Immature natural killer cell (primary cell): ENCODE results near the gene ZBTB44. TPM values are rescaled to one million over a fixed set of nuclear protein-coding genes. Genes with fewer than 3 reads are reported as not detected.

Source experiments
- DNase-seq, 3 donors: peaks; one replicate each; pipeline ENCODE4 v3.0.0; 2022; ENCODE audit warnings: mixed read lengths in 1 of 3
- H3K27ac Mint-ChIP-seq, 6 donors: one replicate each; pipeline ENCODE4 v1.8.0; 2020; ENCODE audit warnings: mixed read lengths in 6 of 6, mild to moderate bottlenecking in 5 of 6, inconsistent platforms in 4 of 6, moderate library complexity in 3 of 6
- H3K27me3 Mint-ChIP-seq, 3 donors: one replicate each; pipeline ENCODE4 v1.8.0; 2020 to 2021; ENCODE audit warnings: low read depth in 3 of 3, mild to moderate bottlenecking in 3 of 3, mixed read lengths in 3 of 3, moderate library complexity in 3 of 3, inconsistent platforms in 1 of 3
- H3K36me3 Mint-ChIP-seq, 3 donors: one replicate each; pipeline ENCODE4 v1.8.0; 2020; ENCODE audit warnings: mixed read lengths in 3 of 3, inconsistent platforms in 2 of 3, mild to moderate bottlenecking in 2 of 3
- H3K4me1 Mint-ChIP-seq, 2 donors: one replicate each; pipeline ENCODE4 v1.8.0; 2020; ENCODE audit warnings: inconsistent platforms in 2 of 2, mild to moderate bottlenecking in 2 of 2, mixed read lengths in 2 of 2, moderate library complexity in 1 of 2
- H3K4me3 Mint-ChIP-seq, 5 donors: one replicate each; pipeline ENCODE4 v1.8.0; 2020; ENCODE audit warnings: mild to moderate bottlenecking in 5 of 5, mixed read lengths in 5 of 5, inconsistent platforms in 3 of 5, moderate library complexity in 3 of 5
- H3K9me3 Mint-ChIP-seq, 6 donors: one replicate each; pipeline ENCODE4 v1.8.0; 2020; ENCODE audit warnings: mild to moderate bottlenecking in 6 of 6, mixed read lengths in 6 of 6, inconsistent platforms in 4 of 6, moderate library complexity in 3 of 6
- polyA plus RNA-seq, 3 donors: library from polyadenylated mRNA; unstranded; fragments of 300-500 nt; fragmentation: Illumina TruSeq; gene quantifications; one replicate each; pipeline ENCODE4 v1.2.3, GENCODE V29; 2021

Gene ZBTB44
- polyA plus RNA-seq, 3 donors from 2014 or later, result 10.4 to 14.0 (median 10.7) TPM

DNA sequence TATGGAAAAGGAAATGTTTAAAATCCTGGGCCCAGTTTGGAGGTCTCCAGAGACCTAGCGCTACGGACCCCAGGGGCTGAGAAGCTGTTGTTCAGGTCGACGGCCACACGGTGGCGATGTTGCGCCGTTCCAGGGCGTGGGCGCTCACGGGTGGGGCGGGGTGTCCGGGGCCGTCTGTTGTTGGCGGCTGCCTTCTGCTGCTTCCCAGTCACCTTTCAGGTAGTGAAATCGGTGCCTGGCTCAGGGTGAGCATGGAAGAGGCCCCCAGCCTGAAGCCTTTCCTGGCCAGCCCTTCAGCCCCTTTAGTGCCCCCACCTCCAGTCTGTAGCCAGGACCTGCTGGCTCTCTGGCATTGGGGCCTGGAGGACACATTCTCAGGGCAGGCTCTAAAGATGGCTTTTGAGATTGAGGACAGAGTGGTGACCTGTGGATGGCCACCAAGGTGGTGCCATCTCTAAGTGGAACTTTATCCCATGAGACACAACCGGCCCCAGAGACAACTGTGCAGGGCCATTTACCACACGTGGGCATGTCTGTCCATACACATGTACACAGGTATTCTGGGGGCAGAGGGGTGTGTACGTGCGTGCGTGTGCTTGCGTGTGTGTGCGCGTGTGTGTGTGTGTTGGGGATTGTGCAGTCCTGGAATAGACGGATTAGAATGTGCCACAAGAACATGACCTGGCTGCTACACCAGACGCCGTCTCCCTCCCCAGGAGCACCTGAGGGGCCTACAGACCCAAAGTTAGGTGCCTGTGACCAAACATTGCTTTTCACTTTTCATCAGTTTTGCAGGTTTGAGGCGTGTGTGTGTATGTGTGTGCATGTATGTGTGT lies 101.4 kb downstream of the ZBTB44 start:
- DNase-seq, result peak; percentile 66 to 73 (median 67)
- H3K36me3 Mint-ChIP-seq, result no peaks in the 10 kb centered on the region
- H3K27ac Mint-ChIP-seq, result no peak overlapping the region
- peaks cover 2 to 10% (median 6%) of the 10 kb centered on the region in 3 donors for H3K27me3 Mint-ChIP-seq
- no peaks in the 10 kb centered on the region for H3K9me3 Mint-ChIP-seq
- H3K4me1 Mint-ChIP-seq, result peaks cover 4 to 9% of the 10 kb centered on the region in 2 donors
- H3K4me3 Mint-ChIP-seq, result peak overlapping the region in 2 of 5 donors; percentile 4 to 17

DNA sequence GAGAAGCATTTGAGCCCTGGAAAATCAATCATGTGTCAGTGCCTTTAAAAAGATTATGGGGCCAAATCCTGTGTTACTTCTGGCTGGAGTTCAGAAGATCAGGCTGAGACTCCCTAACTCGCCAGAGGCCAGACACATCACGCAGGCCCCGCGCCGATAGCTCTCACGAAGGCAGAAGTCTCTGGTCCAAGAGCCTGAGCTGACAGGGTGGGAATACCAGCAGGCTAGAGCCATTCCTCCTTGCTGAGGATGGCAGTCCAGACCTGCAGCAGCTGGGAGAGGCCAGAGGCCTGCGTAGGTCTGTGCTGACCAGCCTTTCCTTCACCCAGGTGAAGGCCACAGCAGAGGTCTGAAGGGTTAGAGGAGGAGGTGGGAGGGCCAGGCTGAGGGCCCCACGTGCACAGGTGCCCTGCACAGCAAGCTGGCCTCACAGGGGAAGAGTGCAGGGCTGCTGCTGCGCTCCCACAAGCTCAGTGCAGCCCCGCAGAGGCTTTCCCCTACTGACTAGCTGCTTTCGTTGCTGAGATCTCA lies 102.2 kb downstream of the ZBTB44 start:
- no peaks in the 10 kb centered on the region for H3K9me3 Mint-ChIP-seq
- peaks cover 2 to 10% (median 3%) of the 10 kb centered on the region in 3 donors for H3K27me3 Mint-ChIP-seq
- no peaks in the 10 kb centered on the region for H3K36me3 Mint-ChIP-seq
- H3K4me3 Mint-ChIP-seq, result no peak overlapping the region
- no peak overlapping the region for H3K27ac Mint-ChIP-seq
- H3K4me1 Mint-ChIP-seq, result peaks cover 4 to 9% of the 10 kb centered on the region in 2 donors
- DNase-seq, result no peak

DNA sequence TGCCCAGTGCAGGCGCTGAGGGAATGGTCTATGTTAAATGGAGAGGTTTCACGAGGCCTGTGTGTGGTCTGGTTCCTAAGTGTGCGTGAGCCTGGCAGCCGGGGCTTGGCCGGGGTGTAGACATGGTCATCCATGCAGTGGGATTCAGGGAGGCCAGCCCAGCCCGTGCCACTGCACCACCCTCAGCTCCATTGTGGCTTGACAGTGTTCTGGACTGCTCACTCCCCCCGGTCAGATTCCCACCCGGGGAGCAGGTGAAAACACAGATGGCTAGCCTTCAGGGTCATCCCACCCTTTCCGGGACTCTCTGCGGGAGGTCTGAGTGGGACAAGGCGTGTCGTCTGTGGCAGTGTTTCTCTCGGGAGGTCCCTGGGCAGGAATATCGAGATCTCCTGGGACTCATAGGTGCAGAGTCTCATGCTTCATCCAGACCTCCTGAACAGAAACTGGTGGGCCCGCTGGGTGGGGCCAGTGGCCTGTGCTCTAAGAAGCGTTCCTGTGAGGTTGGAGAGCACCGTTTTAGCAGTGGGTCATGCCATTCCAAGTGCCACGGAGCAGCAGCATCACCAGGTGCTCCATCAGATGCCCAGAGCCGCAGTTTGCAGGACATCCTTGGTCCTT lies 102.8 kb downstream of the ZBTB44 start:
- Mint-ChIP-seq H3K36me3 (no peaks in the 10 kb centered on the region), H3K4me3 (no peak overlapping the region), H3K27ac (no peak overlapping the region), H3K27me3 (peaks cover 2 to 10% (median 3%) of the 10 kb centered on the region in 3 donors), H3K9me3 (no peaks in the 10 kb centered on the region), H3K4me1 (peaks cover 4 to 9% of the 10 kb centered on the region in 2 donors)
- DNase-seq, result no peak

DNA sequence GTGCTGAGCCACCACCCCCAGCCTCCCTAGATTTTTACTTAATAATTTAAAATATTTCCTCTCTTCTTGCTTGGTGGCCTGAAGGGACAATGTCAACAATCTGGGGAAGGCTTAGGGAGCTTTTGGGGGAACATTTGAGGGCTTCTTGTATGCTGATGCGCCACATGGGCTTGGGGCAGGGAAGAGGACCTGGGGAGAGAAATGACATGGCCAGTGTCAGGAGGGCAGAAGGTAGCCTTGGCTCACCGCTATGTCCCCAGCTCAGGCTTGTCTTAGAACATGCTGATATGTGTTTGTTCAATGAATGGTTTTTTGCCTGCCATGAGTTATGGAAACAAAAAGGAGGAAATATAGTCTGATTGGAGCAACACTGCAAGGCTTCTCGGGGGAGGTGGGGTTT lies 103.6 kb downstream of the ZBTB44 start:
- H3K27ac Mint-ChIP-seq, result no peak overlapping the region
- DNase-seq, result no peak

DNA sequence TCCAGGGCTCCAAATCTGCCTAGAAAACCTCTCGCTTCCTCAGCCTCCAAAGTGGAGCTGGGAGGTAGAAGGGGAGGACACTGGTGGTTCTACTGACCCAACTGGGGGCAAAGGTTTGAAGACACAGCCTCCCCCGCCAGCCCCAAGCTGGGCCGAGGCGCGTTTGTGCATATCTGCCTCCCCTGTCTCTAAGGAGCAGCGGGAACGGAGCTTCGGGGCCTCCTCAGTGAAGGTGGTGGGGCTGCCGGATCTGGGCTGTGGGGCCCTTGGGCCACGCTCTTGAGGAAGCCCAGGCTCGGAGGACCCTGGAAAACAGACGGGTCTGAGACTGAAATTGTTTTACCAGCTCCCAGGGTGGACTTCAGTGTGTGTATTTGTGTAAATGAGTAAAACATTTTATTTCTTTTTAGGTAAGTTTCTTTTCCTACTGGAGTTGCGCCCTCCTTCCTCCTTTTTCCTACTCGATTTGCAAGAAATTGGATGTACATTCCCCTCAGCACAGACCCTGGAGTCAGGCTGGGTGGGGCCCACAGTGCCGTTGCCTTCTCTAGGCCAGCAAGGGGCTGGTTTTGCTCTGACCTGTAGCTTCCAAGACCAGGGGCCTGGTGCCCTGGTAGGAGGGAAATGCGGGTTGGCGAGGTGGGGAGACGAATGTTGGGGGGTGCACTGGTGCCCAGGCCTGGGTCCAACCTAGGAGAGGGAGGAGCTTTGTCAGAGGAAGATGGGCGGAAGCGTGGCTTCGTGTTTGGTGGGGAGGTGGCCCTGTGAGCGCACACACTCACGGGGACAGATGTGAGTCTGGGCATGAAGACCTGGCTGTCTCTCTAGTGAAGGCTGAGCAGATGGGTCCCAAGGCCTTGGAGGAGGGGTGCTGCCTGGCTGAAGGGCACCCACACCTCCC lies 104.5 kb downstream of the ZBTB44 start:
- H3K27me3 Mint-ChIP-seq, result peaks cover 1 to 9% (median 6%) of the 10 kb centered on the region in 3 donors
- H3K4me3 Mint-ChIP-seq, result no peak overlapping the region
- peaks cover 4 to 9% of the 10 kb centered on the region in 2 donors for H3K4me1 Mint-ChIP-seq
- no peak for DNase-seq
- H3K9me3 Mint-ChIP-seq, result no peaks in the 10 kb centered on the region
- H3K27ac Mint-ChIP-seq, result peak overlapping the region in 1 of 6 donors; percentile 86
- no peaks in the 10 kb centered on the region for H3K36me3 Mint-ChIP-seq

More for the DNA sequence above, 103.6 kb downstream of the ZBTB44 start:
- Mint-ChIP-seq H3K4me1 (peaks cover 4 to 9% of the 10 kb centered on the region in 2 donors), H3K9me3 (no peaks in the 10 kb centered on the region), H3K36me3 (no peaks in the 10 kb centered on the region), H3K27me3 (peaks cover 2 to 9% (median 5%) of the 10 kb centered on the region in 3 donors), H3K4me3 (no peak overlapping the region)

DNA sequence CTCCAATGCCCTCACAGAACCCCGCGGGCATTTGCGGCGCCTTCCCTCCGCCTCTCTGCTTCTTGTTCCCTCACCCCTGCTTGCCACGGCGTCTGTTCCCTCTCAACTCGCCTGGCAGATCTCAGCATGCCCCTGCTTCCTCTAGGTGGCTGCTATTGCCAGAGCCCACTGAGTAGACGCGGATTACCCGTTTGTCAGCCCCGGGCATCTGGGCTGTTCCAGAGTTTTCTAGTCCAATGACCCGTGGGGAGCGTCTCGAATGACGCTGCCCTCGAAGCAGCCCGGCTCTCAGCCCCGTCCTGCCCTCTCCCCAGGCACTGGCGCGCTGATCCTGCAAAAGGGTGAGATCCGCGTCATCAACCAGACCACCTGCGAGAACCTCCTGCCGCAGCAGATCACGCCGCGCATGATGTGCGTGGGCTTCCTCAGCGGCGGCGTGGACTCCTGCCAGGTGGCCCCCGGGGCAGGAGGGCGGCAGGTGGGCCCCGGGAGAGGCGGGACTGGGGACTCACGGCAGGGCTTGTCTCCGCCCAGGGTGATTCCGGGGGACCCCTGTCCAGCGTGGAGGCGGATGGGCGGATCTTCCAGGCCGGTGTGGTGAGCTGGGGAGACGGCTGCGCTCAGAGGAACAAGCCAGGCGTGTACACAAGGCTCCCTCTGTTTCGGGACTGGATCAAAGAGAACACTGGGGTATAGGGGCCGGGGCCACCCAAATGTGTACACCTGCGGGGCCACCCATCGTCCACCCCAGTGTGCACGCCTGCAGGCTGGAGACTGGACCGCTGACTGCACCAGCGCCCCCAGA lies 105.4 kb downstream of the ZBTB44 start:
- DNase-seq, result no peak
- Mint-ChIP-seq H3K27me3 (peaks cover 0 to 9% (median 6%) of the 10 kb centered on the region in 3 donors), H3K4me3 (no peak overlapping the region), H3K9me3 (no peaks in the 10 kb centered on the region), H3K27ac (no peak overlapping the region), H3K36me3 (no peaks in the 10 kb centered on the region), H3K4me1 (peaks cover 4 to 9% of the 10 kb centered on the region in 2 donors)

DNA sequence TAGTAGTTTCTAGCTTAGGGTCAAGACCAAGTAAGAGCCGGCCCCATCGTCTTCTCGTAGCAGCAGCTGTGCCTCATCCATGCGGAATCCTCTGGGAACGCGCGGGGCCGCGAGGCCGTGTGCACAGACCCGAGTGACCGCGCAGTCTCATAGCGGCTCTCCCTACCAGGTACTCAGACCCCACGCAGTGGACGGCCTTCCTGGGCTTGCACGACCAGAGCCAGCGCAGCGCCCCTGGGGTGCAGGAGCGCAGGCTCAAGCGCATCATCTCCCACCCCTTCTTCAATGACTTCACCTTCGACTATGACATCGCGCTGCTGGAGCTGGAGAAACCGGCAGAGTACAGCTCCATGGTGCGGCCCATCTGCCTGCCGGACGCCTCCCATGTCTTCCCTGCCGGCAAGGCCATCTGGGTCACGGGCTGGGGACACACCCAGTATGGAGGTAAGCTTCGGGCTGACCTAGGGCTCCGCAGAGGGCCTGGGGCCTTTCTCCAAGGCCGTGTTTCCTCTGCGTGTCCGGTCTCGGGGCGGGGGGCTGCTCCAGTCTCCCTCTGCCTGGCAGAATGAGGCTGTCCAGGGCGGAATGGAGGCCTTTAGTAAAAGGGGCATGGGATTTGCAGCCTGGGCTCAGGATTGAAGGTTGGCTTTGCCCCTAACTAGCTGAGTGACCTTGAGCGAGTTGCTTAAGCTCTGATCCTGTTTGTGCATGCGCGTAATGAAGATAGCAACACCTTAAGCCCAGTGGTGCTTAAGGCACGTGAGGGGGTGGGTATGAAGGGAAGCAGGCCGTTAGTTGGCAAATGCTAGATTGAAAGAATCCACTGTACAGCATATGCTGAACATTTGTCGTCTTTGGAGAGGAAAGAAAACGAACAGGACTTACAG lies 106.2 kb downstream of the ZBTB44 start:
- peaks cover 0 to 5% of the 10 kb centered on the region in 2 donors for H3K4me1 Mint-ChIP-seq
- no peaks in the 10 kb centered on the region for H3K9me3 Mint-ChIP-seq
- H3K27me3 Mint-ChIP-seq, result peaks cover 0 to 9% (median 9%) of the 10 kb centered on the region in 3 donors
- no peak for DNase-seq
- H3K36me3 Mint-ChIP-seq, result no peaks in the 10 kb centered on the region
- H3K27ac Mint-ChIP-seq, result no peak overlapping the region
- no peak overlapping the region for H3K4me3 Mint-ChIP-seq

DNA sequence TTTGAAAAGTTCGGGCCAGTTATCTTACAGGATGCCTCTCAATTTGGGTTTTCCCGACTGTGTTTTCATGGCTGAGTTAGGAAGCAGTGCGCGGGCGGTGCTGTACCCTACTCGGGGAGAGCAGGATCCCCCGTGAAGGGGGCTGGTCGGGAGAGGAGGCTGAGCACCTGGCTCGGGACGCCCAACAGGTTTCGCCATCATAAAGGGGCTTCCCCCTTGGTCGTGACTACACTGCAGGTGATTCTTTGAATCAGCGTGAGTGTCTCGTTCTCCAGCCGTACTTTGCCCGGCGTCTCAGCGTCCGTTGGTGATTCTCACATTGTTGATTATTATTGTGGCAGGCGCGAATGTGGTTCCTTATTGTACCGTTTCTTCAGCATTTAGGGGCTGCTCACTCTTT lies 108.6 kb downstream of the ZBTB44 start:
- Mint-ChIP-seq H3K36me3 (no peaks in the 10 kb centered on the region), H3K9me3 (no peaks in the 10 kb centered on the region)

DNA sequence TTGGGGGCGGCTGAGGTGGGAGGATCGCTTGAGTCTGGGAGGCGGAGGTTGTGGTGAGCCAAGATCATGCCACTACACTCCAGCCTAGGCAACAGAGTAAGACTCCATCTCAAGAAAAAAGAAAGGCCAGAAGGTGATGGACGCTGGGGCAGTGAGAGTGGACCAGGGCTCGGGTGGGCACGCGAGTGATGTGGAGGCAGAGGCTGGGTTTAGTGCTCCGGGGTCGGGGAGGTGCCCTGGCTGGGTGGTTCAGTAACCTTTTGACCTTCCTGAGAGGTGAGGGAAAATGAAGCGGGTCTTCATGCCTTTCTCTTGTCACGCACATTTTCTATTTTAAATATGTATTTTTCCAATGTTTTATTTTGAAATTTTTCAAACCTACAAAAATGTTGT lies 110.0 kb downstream of the ZBTB44 start:
- Mint-ChIP-seq H3K36me3 (no peaks in the 10 kb centered on the region), H3K9me3 (no peaks in the 10 kb centered on the region), H3K27ac (no peak overlapping the region), H3K4me3 (no peak overlapping the region), H3K27me3 (peaks cover 0 to 6% (median 5%) of the 10 kb centered on the region in 3 donors), H3K4me1 (no peaks in the 10 kb centered on the region)
- DNase-seq, result no peak

More for the DNA sequence above, 108.6 kb downstream of the ZBTB44 start:
- DNase-seq, result no peak
- Mint-ChIP-seq H3K27ac (no peak overlapping the region), H3K4me1 (no peaks in the 10 kb centered on the region), H3K27me3 (peaks cover 0 to 9% (median 5%) of the 10 kb centered on the region in 3 donors), H3K4me3 (no peak overlapping the region)

DNA sequence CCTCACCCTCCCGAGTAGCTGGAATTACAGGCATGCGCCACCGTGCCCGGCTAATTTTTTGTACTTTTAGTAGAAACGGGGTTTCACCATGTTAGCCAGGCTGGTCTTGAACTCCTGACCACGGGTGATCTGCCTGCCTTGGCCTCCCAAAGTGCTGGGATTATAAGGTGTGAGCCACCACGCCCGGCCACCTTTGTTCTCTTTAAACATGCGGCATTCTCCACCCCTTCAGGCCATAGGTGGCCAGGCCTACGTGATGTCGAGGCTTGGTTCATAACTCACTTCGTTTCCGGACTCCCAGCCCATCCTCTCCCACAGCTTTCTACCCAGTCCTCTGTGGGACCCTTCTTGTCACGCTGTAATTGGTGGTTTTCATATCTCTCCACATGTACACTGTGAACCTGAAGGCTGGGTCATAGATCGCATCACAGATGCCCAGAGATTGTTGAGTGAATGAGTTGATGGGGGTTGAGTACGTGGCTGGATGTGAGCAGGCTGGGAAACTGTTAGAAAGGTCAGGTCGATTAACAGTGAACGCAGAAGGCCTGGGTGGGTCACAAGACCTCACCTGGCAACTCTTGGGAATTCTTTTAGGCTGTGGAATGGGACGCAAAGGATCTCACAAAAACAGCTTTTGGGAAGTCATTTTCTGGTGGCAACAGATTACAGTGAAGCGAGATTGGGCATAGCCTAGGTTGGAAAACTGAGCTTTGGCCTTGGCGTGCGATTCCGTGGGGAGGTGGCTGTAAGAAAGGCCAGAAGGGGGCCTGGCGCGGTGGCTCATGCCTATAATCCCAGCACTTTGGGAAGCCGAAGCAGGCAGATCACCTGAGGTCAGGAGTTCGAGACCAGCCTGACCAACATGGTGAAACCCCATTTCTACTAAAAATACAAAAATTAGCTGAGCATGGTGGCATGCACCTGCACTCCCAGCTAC lies 110.7 kb downstream of the ZBTB44 start:
- H3K9me3 Mint-ChIP-seq, result no peaks in the 10 kb centered on the region
- no peak for DNase-seq
- no peaks in the 10 kb centered on the region for H3K4me1 Mint-ChIP-seq

More for the DNA sequence above, 110.7 kb downstream of the ZBTB44 start:
- Mint-ChIP-seq H3K36me3 (no peaks in the 10 kb centered on the region), H3K27ac (no peak overlapping the region), H3K4me3 (no peak overlapping the region), H3K27me3 (peaks cover 0 to 6% (median 5%) of the 10 kb centered on the region in 3 donors)
